ENCODE data around the gene RPL37A.

The RPL37A gene

GRCh38 chr2:216517447-216518225 is 19.0 kb downstream of the RPL37A start:
- TF ChIP-seq FOXM1 (IDR thresholded peaks at IDR 0.05; ENCODE audit: borderline replicate concordance, low read depth) (no peak), CEBPB (IDR thresholded peaks at IDR 0.05) (no peak), NFIC (IDR thresholded peaks at IDR 0.05) (peak; percentile 48), RAD21 (IDR thresholded peaks at IDR 0.05; ENCODE audit: low read depth) (no peak)

DNA sequence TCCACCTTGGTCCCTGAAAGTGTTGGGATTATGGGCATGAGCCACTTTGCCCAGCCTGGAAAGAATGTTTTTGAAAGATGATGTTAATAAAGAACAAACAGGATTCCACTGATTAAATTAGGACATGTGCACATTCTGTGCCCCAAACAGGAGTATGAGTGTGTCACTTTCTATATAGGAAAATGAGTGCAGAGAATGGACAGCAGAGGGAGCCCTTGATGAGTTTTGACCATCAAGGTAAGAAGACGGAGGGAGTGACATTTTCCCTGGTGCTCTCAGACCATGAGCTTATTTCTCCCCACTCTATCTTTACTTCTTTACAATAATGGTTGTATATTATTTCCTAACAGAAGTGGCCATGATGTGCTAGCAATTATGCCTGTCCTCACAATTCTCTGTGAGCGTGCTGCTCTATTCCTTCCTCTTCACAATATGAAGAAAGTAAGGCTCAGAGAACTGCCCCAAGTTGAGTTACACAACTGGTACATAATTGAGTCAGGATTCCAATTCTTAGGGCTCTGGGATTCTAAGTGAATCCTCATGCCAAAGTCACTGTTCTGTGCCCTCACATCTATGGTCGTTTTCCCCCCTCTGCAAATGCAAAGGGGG is 20.6 kb downstream of the RPL37A start:
- TF ChIP-seq CREB1 (IDR thresholded peaks at IDR 0.05; ENCODE audit: low read depth) (no peak), RAD21 (IDR thresholded peaks at IDR 0.05; ENCODE audit: low read depth) (peak; percentile 85)

- no peak for TF ChIP-seq TEAD4 (IDR thresholded peaks at IDR 0.05)
These were observed 21.5 kb downstream of the RPL37A start for GRCh38 chr2:216520112-216520511.

- TF ChIP-seq EP300 (IDR thresholded peaks at IDR 0.05; ENCODE audit: borderline replicate concordance) = no peak
- TF ChIP-seq RAD21 (IDR thresholded peaks at IDR 0.05; ENCODE audit: low read depth) = no peak
- no peak for TF ChIP-seq ZBTB7A (IDR thresholded peaks at IDR 0.05; ENCODE audit: low read depth)
- TF ChIP-seq CREB1 (IDR thresholded peaks at IDR 0.05; ENCODE audit: low read depth) = no peak
- TF ChIP-seq TAF1 (IDR thresholded peaks at IDR 0.05; ENCODE audit: low read depth) = no peak
- TF ChIP-seq USF1 (IDR thresholded peaks at IDR 0.05) = no peak
- no peak for TF ChIP-seq FOXM1 (IDR thresholded peaks at IDR 0.05; ENCODE audit: borderline replicate concordance, low read depth)
- no peak for TF ChIP-seq CEBPB (IDR thresholded peaks at IDR 0.05)
- TF ChIP-seq TEAD4 (IDR thresholded peaks at IDR 0.05) = no peak
- TF ChIP-seq, protein P1, sequence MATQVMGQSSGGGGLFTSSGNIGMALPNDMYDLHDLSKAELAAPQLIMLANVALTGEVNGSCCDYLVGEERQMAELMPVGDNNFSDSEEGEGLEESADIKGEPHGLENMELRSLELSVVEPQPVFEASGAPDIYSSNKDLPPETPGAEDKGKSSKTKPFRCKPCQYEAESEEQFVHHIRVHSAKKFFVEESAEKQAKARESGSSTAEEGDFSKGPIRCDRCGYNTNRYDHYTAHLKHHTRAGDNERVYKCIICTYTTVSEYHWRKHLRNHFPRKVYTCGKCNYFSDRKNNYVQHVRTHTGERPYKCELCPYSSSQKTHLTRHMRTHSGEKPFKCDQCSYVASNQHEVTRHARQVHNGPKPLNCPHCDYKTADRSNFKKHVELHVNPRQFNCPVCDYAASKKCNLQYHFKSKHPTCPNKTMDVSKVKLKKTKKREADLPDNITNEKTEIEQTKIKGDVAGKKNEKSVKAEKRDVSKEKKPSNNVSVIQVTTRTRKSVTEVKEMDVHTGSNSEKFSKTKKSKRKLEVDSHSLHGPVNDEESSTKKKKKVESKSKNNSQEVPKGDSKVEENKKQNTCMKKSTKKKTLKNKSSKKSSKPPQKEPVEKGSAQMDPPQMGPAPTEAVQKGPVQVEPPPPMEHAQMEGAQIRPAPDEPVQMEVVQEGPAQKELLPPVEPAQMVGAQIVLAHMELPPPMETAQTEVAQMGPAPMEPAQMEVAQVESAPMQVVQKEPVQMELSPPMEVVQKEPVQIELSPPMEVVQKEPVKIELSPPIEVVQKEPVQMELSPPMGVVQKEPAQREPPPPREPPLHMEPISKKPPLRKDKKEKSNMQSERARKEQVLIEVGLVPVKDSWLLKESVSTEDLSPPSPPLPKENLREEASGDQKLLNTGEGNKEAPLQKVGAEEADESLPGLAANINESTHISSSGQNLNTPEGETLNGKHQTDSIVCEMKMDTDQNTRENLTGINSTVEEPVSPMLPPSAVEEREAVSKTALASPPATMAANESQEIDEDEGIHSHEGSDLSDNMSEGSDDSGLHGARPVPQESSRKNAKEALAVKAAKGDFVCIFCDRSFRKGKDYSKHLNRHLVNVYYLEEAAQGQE (IDR thresholded peaks at IDR 0.05; ENCODE audit: low read depth) = no peak
- no peak for TF ChIP-seq EGR1 (IDR thresholded peaks at IDR 0.05)
- no peak for TF ChIP-seq TCF12 (IDR thresholded peaks at IDR 0.05; ENCODE audit: low read depth)
- TF ChIP-seq YY1 (IDR thresholded peaks at IDR 0.05; ENCODE audit: low read depth) = no peak
- TF ChIP-seq MAX (IDR thresholded peaks at IDR 0.05) = no peak
- no peak for TF ChIP-seq NFIC (IDR thresholded peaks at IDR 0.05)
These were observed 24.4 kb downstream of the RPL37A start for GRCh38 chr2:216522892-216523502.

- TF ChIP-seq EP300 (IDR thresholded peaks at IDR 0.05; ENCODE audit: borderline replicate concordance) = no peak
- TF ChIP-seq RAD21 (IDR thresholded peaks at IDR 0.05; ENCODE audit: low read depth) = no peak
- TF ChIP-seq, protein P1 (IDR thresholded peaks at IDR 0.05; ENCODE audit: low read depth) = no peak
- no peak for TF ChIP-seq MAX (IDR thresholded peaks at IDR 0.05)
- TF ChIP-seq TAF1 (IDR thresholded peaks at IDR 0.05; ENCODE audit: low read depth) = no peak
- TF ChIP-seq TCF12 (IDR thresholded peaks at IDR 0.05; ENCODE audit: low read depth) = no peak
- no peak for TF ChIP-seq CREB1 (IDR thresholded peaks at IDR 0.05; ENCODE audit: low read depth)
- no peak for TF ChIP-seq EGR1 (IDR thresholded peaks at IDR 0.05)
- TF ChIP-seq YY1 (IDR thresholded peaks at IDR 0.05; ENCODE audit: low read depth) = no peak
These were observed 27.3 kb downstream of the RPL37A start for GRCh38 chr2:216525972-216526371.

DNA sequence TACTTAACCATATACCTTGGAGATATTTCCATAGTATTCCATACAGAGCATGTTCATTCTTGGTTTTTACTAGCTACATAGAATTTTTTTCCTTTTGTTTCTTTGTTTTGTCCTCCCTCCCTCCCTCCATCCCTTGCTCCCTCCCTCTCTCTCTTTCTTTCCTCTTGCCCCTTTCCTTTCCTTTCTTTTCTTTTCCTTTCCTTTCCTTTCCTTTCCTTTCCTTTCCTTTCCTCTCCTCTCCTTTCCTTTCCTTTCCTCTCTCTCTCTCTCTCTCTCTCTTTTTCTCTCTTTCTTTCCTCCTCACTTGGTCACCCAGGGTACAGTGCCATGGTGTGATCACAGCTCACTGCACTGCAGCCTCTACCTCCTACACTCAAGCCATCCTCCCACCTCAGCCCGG is 28.3 kb downstream of the RPL37A start:
- TF ChIP-seq, protein P1 (IDR thresholded peaks at IDR 0.05; ENCODE audit: low read depth) = no peak
- TF ChIP-seq YY1 (IDR thresholded peaks at IDR 0.05; ENCODE audit: low read depth) (no peak), CREB1 (IDR thresholded peaks at IDR 0.05; ENCODE audit: low read depth) (no peak), FOXM1 (IDR thresholded peaks at IDR 0.05; ENCODE audit: borderline replicate concordance, low read depth) (no peak), MAX (IDR thresholded peaks at IDR 0.05) (no peak), EP300 (IDR thresholded peaks at IDR 0.05; ENCODE audit: borderline replicate concordance) (no peak), TEAD4 (IDR thresholded peaks at IDR 0.05) (no peak), TCF12 (IDR thresholded peaks at IDR 0.05; ENCODE audit: low read depth) (no peak), NFIC (IDR thresholded peaks at IDR 0.05) (no peak), TAF1 (IDR thresholded peaks at IDR 0.05; ENCODE audit: low read depth) (no peak), ZBTB7A (IDR thresholded peaks at IDR 0.05; ENCODE audit: low read depth) (no peak), RAD21 (IDR thresholded peaks at IDR 0.05; ENCODE audit: low read depth) (no peak), CEBPB (IDR thresholded peaks at IDR 0.05) (no peak), EGR1 (IDR thresholded peaks at IDR 0.05) (no peak), USF1 (IDR thresholded peaks at IDR 0.05) (no peak)

Measured in Ishikawa (cell line).